Glutamatergic neuron (in vitro differentiated cells): ENCODE data around the gene UBTD1. TPM values are rescaled to one million over a fixed set of nuclear protein-coding genes. Genes with fewer than 3 reads are reported as not detected.

Experiments used
- DNase-seq: peaks from one replicate; pipeline ENCODE4 v3.0.0; 2022
- H3K27ac Mint-ChIP-seq: one replicate; pipeline ENCODE4 v1.8.0; 2020; ENCODE audit warnings: mild to moderate bottlenecking, mixed read lengths, inconsistent platforms; ENCODE audit not compliant: unreplicated experiment
- H3K27me3 Mint-ChIP-seq: one replicate; pipeline ENCODE4 v1.8.0; 2020; ENCODE audit warnings: mild to moderate bottlenecking, moderate library complexity, mixed read lengths, inconsistent platforms; ENCODE audit not compliant: unreplicated experiment
- H3K36me3 Mint-ChIP-seq: one replicate; pipeline ENCODE4 v1.8.0; 2020; ENCODE audit warnings: mild to moderate bottlenecking, mixed read lengths, inconsistent platforms; ENCODE audit not compliant: unreplicated experiment
- H3K4me1 Mint-ChIP-seq: one replicate; pipeline ENCODE4 v1.8.0; 2020; ENCODE audit warnings: mild to moderate bottlenecking, low read depth, mixed read lengths, inconsistent platforms; ENCODE audit not compliant: unreplicated experiment
- H3K4me3 Mint-ChIP-seq: one replicate; pipeline ENCODE4 v1.8.0; 2020; ENCODE audit warnings: mild to moderate bottlenecking, mixed read lengths, inconsistent platforms; ENCODE audit not compliant: unreplicated experiment
- H3K9me3 Mint-ChIP-seq: one replicate; pipeline ENCODE4 v1.8.0; 2020; ENCODE audit warnings: mild to moderate bottlenecking, moderate library complexity, mixed read lengths, inconsistent platforms; ENCODE audit not compliant: unreplicated experiment
- CTCF ChIP-seq: fragments of 200-600 bp; sonication (generic); IDR thresholded peaks from one replicate; pipeline ENCODE4 v1.5.0; 2021; ENCODE audit not compliant: partially characterized antibody, unreplicated experiment
- total RNA-seq: library from RNA; stranded (reverse); fragmentation: NEBNext Ultra II Directional; extraction: Animal tissue kit (Norgen Biotek cat#: 25700); gene quantifications from one replicate; pipeline ENCODE4 v1.2.1, GENCODE V29; 2021; ENCODE audit not compliant: unreplicated experiment

UBTD1 gene
- total RNA-seq, 1 donor from 2014 or later, result 8.0 TPM

- no peak for TF ChIP-seq CTCF
- no peak overlapping the region for H3K4me3 Mint-ChIP-seq
- H3K4me1 Mint-ChIP-seq, result peaks cover 32% of the 10 kb centered on the region
- no peaks in the 10 kb centered on the region for H3K36me3 Mint-ChIP-seq
- H3K27ac Mint-ChIP-seq, result peak overlapping the region; percentile 46
- H3K9me3 Mint-ChIP-seq, result peaks cover 9% of the 10 kb centered on the region
- DNase-seq, result no peak
- H3K27me3 Mint-ChIP-seq, result peaks cover 2% of the 10 kb centered on the region
These were observed 18.5 kb downstream of the UBTD1 start for GRCh38 chr10:97517096-97517750.

- Mint-ChIP-seq H3K9me3 (peaks cover 9% of the 10 kb centered on the region), H3K27me3 (peaks cover 2% of the 10 kb centered on the region), H3K4me3 (no peak overlapping the region), H3K4me1 (peaks cover 32% of the 10 kb centered on the region), H3K27ac (peak overlapping the region; percentile 77), H3K36me3 (no peaks in the 10 kb centered on the region)
- DNase-seq, result no peak
- no peak for TF ChIP-seq CTCF
These were observed 19.1 kb downstream of the UBTD1 start for GRCh38 chr10:97517778-97518300.

GRCh38 chr10:97518301-97519043 is 19.7 kb downstream of the UBTD1 start:
- H3K27ac Mint-ChIP-seq, result peak overlapping the region; percentile 77

GRCh38 chr10:97519342-97519741 is 20.6 kb downstream of the UBTD1 start:
- H3K9me3 Mint-ChIP-seq, result peaks cover 7% of the 10 kb centered on the region
- H3K4me1 Mint-ChIP-seq, result peaks cover 31% of the 10 kb centered on the region
- no peak for TF ChIP-seq CTCF
- peak overlapping the region; percentile 4 for H3K4me3 Mint-ChIP-seq
- H3K36me3 Mint-ChIP-seq, result no peaks in the 10 kb centered on the region
- no peak for DNase-seq
- peaks cover 2% of the 10 kb centered on the region for H3K27me3 Mint-ChIP-seq
- H3K27ac Mint-ChIP-seq, result peak overlapping the region; percentile 9

More at GRCh38 chr10:97518301-97519043, 19.7 kb downstream of the UBTD1 start:
- Mint-ChIP-seq H3K4me1 (peaks cover 29% of the 10 kb centered on the region), H3K9me3 (peaks cover 7% of the 10 kb centered on the region), H3K27me3 (peaks cover 2% of the 10 kb centered on the region), H3K36me3 (no peaks in the 10 kb centered on the region), H3K4me3 (peak overlapping the region; percentile 12)
- DNase-seq, result no peak
- no peak for TF ChIP-seq CTCF

- peak overlapping the region; percentile 15 for H3K27ac Mint-ChIP-seq
These were observed 21.8 kb downstream of the UBTD1 start for GRCh38 chr10:97520520-97520919.

More at GRCh38 chr10:97520520-97520919, 21.8 kb downstream of the UBTD1 start:
- TF ChIP-seq CTCF, result no peak
- no peak for DNase-seq
- H3K36me3 Mint-ChIP-seq, result no peaks in the 10 kb centered on the region
- H3K9me3 Mint-ChIP-seq, result peaks cover 5% of the 10 kb centered on the region
- peaks cover 1% of the 10 kb centered on the region for H3K27me3 Mint-ChIP-seq
- H3K4me1 Mint-ChIP-seq, result peaks cover 28% of the 10 kb centered on the region
- no peak overlapping the region for H3K4me3 Mint-ChIP-seq
